ENCODE measurements around the gene PPP1R2. TPM values are rescaled to one million over a fixed set of nuclear protein-coding genes. Genes with fewer than 3 reads are reported as not detected.

PPP1R2 gene
- total RNA-seq, 2 donors from 2014 or later: 68.7 to 71.9 TPM

Other genes with a start within 250 kb of the PPP1R2 start
- 10 to 100 TPM; 63.0 to 67.5 TPM for gene ACAP2, start 100.3 kb downstream of the PPP1R2 start, total RNA-seq
- gene APOD, start 40.6 kb upstream of the PPP1R2 start, total RNA-seq: 1 to 10 TPM; 2.4 to 4.3 TPM
- 1 to 10 TPM; 3.4 to 7.8 TPM for gene MUC20, start 177.7 kb upstream of the PPP1R2 start, total RNA-seq